ENCODE results near the gene WASF3. TPM values are rescaled to one million over a fixed set of nuclear protein-coding genes. Genes with fewer than 3 reads are reported as not detected.
A peak's percentile ranks its signal among the peaks of the same experiment; 100 is the strongest.

WASF3 gene
- total RNA-seq, 2 donors from 2014 or later: 16.1 to 17.8 TPM

DNA sequence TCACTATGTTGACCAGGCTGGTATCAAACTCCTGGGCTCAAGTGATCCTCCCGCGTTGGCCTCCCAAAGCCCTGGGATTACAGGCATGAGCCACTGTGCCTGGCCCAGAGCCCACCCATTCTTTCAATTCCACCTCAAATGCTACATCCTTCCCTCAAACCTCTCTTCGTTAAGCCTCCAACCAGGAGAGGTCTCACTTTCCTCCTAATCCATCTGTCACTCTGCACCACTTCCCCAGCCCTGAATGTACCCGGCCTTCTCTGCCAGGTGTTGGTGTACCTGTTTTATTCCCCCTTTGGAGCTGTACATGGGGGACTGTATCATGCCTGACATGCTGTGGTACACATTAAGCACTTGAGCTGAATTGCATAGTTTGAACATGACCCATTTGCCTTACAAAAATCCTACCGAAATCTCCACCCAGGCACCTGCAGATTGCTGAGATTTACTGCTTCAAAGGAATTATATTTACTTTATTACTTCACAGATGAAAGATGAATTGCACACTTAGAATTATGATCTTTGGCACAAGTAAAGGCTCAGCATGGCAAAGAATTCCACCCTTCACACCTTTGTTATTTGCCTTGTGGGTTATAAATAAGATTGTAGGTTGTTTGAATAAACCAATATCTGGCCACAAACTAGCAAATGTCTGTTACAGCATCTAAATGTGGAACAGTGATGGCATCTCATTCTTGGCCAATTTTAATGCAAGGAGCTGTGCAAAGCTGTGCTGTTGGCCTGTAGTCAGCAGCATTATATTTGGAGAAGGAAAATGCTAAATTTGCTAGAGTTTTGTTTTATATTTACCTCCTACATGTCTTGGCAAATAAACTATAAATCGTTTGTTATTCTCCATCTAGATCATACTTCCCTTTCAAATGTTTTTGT lies 15.6 kb upstream of the WASF3 start:
- DNase-seq (no peak), ATAC-seq (no peak)
- intact Hi-C loops (cut with DNase I): no loop called here

DNA sequence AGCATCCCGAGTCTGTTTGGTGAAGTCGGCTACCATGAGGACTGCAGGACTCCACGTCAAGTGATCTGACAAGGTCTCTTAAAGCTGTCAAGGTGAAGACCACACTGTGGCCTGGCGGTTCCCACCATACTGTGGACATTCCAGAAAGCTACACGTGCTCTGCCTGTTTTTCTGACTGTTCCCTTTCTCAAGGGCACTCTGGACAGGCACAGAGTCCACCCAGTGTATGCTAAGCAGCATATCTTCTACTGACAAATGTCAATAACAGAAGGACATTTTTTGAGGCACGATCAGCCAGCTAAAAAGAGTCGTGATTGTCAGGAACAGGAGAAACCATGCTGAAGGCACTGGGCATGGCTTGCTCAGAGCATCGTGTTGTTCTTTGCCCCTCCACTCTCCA lies 12.8 kb upstream of the WASF3 start:
- DNase-seq (no peak), ATAC-seq (no peak)
- intact Hi-C loops (cut with DNase I): no loop called here

GRCh38 chr13:26548205-26548765 lies 9.2 kb upstream of the WASF3 start:
- ATAC-seq (no peak), DNase-seq (no peak)
- intact Hi-C loops (cut with DNase I): no loop called here

DNA sequence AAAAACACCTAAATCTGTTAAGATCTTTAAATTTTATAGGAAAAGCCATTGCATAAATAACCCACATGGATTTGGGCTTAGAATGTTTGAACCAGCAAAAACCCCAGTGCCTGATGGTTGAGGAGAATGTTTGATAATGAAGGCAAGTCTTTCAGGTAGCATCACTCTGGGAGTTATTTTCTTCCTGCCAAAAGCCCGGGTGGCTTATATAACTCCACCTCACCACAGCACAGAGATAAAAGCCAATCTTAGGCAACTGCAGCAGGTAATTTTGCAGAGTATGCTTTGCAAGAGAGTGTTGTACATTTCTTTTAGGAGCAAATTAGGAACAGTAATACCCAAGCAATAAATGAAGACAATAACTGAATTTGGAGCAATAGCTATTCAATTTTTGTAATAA lies 7.8 kb upstream of the WASF3 start:
- no peak for DNase-seq
- intact Hi-C loops (cut with DNase I): no loop called here
- no peak for ATAC-seq

DNA sequence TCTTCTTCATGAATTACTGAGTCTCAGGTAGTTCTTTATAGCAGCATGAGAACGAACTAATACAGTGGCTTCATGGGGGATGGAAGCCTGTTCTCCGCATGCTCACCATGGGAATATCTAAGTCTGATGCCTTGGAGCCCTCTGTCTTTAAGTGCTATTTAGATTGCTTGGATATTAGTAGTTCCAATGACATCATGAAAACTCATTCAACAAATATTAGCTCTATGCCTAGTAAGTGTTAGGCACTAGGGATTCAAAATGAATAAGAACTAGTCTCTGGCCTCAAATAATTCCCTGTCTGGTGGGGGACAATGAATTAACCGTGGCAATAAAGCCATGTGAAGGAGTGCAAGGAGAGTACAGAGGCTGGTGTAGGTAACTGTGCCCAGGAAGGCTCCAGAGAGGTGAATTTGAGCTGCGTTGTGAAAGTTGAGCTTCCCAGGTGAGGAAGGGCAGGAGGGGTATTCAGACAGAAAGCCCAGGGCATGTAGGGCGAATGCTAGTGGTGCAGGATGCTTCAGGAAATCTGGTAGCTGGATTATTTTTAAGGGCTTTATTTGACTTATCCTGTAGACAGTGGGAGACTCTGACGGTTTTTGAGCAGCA lies 6.1 kb upstream of the WASF3 start:
- ATAC-seq (no peak), DNase-seq (no peak)
- intact Hi-C loops (cut with DNase I): no loop called here

- no peak for DNase-seq
- intact Hi-C loops (cut with DNase I): no loop called here
Observed at GRCh38 chr13:26555413-26555812, 2.1 kb upstream of the WASF3 start.

GRCh38 chr13:26557051-26557392 lies 461 bp upstream of the WASF3 start:
- no peak for DNase-seq
- intact Hi-C loops (cut with DNase I): no loop called here
- peak in 1 of 2 donors; percentile 53 for ATAC-seq

More at GRCh38 chr13:26555413-26555812, 2.1 kb upstream of the WASF3 start:
- no peak for ATAC-seq

- DNase-seq: peak; percentile 33
- ATAC-seq: peak; percentile 1 to 10
- intact Hi-C loops (cut with DNase I): no loop called here
Observed at GRCh38 chr13:26558074-26558805, 757 bp downstream of the WASF3 start.

DNA sequence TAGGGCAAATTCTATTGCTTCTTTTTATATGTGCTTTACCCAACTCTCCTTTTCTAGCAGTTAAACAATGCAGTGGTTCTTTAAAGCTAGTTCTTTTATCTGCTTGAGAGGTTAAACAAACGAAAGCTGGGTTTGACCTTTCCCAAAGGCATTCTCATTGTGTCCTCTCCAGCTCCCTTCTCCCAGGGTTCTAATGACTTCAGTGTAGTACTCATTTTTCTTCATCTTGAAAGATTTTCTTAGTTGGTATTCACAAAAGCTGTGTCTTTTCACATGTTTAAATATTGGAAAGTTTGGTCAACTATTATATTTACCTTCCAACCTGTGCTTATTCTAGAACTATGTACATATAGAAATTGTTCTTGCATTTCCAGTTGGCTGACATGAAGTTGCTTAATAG lies 1.5 kb downstream of the WASF3 start:
- ATAC-seq: no peak
- intact Hi-C loops (cut with DNase I): no loop called here
- no peak for DNase-seq

- intact Hi-C loops (cut with DNase I): no loop called here
- no peak for ATAC-seq
- DNase-seq: no peak
Observed at GRCh38 chr13:26560456-26560855, 3.0 kb downstream of the WASF3 start.

DNA sequence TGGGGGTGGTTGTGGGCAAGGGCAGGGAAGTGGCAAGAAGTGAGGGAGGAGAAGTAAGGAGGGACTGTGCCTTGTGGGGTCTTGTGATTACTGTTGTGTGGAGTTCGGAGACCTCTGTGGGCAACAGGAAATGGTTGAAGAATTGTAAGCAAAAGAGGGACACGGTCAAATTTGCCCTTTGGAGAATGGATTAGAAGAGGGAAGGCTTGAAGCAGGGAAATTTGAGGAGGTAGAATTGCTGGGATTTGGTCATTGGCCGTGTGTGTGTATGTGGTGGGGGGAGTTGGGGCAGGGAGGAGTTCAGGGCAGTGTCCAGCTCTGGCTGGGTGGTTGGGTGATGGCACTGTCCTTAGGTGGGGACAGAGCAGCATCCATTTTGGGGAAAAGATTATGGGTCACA lies 3.6 kb downstream of the WASF3 start:
- DNase-seq (no peak), ATAC-seq (no peak)
- intact Hi-C loops (cut with DNase I): no loop called here

DNA sequence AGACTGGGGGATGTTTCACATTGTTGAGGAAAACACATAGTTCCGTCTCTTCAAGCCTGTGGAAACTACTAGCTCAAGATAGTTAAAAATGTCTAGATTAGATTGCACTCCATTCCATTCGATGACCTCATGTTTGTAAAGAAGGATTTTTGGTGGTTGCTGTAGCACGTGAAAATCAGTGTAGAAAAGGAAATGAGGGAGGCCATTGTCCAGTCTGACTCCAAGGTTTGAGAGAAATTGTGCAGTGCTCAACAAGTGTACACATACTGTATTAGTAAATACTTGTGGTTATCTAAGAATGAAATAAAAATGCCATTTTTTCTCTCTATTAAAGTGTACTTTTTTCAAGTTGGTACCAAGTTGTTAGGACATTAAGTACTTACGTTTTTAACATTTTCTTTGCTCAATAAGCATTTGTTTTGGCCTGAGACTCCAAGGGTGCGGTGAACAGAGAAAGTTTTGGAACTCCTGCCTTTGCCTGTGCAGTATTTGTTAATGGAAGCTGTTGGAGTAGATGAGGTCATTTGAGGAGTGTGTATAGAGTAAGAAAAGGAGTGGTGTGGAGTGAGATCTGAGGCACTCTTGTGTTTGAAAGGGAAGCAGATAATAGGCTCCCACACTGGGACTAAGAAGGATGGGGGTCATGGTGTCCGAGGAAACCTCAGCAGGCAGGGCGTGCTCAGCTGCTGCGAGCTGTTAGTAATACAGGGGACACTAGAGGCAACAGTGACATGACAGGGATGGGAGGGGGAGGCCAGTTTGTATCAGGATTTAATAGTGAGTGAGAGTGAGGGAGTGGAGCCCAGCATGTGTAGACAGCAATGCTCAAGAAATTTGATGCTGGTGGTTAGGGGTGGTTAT lies 4.4 kb downstream of the WASF3 start:
- DNase-seq (no peak), ATAC-seq (no peak)
- intact Hi-C loops (cut with DNase I): no loop called here

DNA sequence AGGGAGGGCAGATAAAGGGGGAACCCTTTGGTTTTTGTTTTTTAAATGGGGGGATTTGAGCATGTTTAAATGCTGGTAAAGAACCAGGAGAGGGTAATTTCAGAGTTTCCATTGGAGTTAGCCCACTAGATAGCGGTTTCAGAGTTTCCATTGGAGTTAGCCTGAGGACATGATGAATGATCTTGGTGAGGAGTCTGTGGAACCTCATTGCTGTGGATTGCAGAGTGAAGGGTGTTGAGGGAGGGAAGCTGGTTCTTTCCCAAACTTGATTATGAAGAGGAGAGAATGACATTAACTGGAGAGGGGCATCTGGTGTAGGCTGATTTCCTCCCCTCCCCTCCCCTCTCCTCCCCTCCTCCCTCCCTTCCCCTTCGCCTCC lies 5.0 kb downstream of the WASF3 start:
- DNase-seq (no peak), ATAC-seq (no peak)
- intact Hi-C loops (cut with DNase I): no loop called here

GRCh38 chr13:26563713-26564112 lies 6.2 kb downstream of the WASF3 start:
- DNase-seq: no peak
- ATAC-seq: no peak
- intact Hi-C loops (cut with DNase I): no loop called here

DNA sequence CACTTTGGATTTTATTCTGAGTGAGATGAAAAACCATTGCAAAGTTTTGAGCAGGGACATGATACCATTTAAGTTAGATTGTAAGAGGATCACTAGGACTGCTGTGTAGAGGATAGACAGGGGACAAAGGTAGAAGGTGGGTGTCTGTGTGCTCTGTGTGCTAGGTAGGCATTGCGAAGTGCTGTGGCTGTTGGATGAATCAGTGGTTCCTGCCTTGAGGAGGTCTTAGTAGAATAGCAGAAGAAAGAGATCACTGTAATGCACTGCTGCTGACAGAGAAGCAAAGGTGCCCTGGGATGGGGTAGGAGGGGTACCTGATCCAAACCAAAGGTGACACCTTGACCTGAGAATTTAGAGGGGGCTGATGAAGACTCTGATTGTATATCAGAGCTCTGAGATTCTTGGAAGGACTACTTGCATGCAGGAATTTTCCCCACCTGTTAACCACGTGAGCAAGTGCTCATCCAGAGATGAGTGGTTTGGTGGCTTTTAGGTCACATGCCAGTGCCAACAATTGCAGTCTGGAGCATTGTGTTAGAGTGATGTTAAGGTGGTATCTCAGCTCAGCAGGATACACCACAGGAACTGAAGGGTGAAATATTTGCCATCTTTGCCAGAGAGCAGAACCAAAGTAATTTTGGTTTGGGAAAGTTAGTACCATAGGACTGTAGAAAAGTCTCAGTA lies 10.8 kb downstream of the WASF3 start:
- ATAC-seq: no peak
- intact Hi-C loops (cut with DNase I): no loop called here
- no peak for DNase-seq

- DNase-seq: no peak
- no peak for ATAC-seq
- intact Hi-C loops (cut with DNase I): no loop called here
Observed at GRCh38 chr13:26571518-26571917, 14.0 kb downstream of the WASF3 start.

GRCh38 chr13:26575244-26575643 lies 17.8 kb downstream of the WASF3 start:
- intact Hi-C loops (cut with DNase I): no loop called here
- DNase-seq (no peak), ATAC-seq (no peak)

- DNase-seq: no peak
- intact Hi-C loops (cut with DNase I): no loop called here
- no peak for ATAC-seq
Observed at GRCh38 chr13:26579580-26579979, 22.1 kb downstream of the WASF3 start.

DNA sequence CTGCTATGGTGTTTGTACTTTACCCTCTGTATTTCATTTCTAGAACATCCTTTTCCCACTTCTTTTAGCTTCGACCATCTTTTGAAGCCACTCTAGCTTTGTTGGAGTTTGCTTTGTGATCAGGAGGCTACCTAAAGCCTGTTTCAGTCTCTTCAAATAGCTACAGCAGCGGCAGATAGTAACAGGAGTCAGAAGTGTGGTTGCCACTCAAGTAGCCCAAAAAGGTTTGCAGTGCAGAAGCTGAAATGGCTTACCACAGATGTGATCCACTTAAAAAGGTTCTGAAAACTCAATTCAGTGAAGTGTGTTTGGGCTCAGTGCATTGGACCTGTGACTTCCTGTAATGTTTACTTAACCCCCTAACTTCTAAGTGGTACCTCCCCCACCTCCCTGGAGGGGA lies 26.2 kb downstream of the WASF3 start:
- ATAC-seq (no peak), DNase-seq (no peak)
- intact Hi-C loops (cut with DNase I): no loop called here
